ENCODE measurements around the gene FAM163A. TPM values are rescaled to one million over a fixed set of nuclear protein-coding genes. Genes with fewer than 3 reads are reported as not detected.

FAM163A gene
- total RNA-seq, 1 experiment from 2014 or later: not detected

GRCh38 chr1:179798864-179799516 is 55.9 kb downstream of the FAM163A start:
- H3K4me2 ChIP-seq (ENCODE audit: low read length): no peak overlapping the region
- CTCF ChIA-PET: interaction anchor here (1.2 to 3.4 kb wide), 3 partner anchors 11 to 93 kb away, joined by 5 to 18 read pairs (median 11); no protein-coding TSS in a partner anchor
- no peak overlapping the region for H3K9ac ChIP-seq (ENCODE audit: low read length)
- H3K79me2 ChIP-seq (ENCODE audit: insufficient read depth, low read length): no peaks in the 10 kb centered on the region
- H3K27ac ChIP-seq (ENCODE audit: low read depth, low read length): no peak overlapping the region
- H3K4me1 ChIP-seq (ENCODE audit: control insufficient read depth in 1 of 2, insufficient read depth in 2 of 2, low read length in 2 of 2): no peaks in the 10 kb centered on the region
- TF ChIP-seq EZH2phosphoT487 (IDR thresholded peaks at IDR 0.05; ENCODE audit: borderline replicate concordance): no peak
- TF ChIP-seq RAD21 (IDR thresholded peaks at IDR 0.05; ENCODE audit: low read depth): no peak
- TF ChIP-seq, protein P1, sequence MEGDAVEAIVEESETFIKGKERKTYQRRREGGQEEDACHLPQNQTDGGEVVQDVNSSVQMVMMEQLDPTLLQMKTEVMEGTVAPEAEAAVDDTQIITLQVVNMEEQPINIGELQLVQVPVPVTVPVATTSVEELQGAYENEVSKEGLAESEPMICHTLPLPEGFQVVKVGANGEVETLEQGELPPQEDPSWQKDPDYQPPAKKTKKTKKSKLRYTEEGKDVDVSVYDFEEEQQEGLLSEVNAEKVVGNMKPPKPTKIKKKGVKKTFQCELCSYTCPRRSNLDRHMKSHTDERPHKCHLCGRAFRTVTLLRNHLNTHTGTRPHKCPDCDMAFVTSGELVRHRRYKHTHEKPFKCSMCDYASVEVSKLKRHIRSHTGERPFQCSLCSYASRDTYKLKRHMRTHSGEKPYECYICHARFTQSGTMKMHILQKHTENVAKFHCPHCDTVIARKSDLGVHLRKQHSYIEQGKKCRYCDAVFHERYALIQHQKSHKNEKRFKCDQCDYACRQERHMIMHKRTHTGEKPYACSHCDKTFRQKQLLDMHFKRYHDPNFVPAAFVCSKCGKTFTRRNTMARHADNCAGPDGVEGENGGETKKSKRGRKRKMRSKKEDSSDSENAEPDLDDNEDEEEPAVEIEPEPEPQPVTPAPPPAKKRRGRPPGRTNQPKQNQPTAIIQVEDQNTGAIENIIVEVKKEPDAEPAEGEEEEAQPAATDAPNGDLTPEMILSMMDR (IDR thresholded peaks at IDR 0.05 in 2 of 3, conservative IDR thresholded peaks at IDR 0.05 in 1 of 3; ENCODE audit: borderline replicate concordance in 1 of 3, insufficient read depth in 1 of 3, low read depth in 2 of 3, low read length in 2 of 3): no peak
- no peak for TF ChIP-seq MAX (IDR thresholded peaks at IDR 0.05)
- no peak for TF ChIP-seq FOSL1 (IDR thresholded peaks at IDR 0.05; ENCODE audit: low read depth)
- TF ChIP-seq ZBTB33 (IDR thresholded peaks at IDR 0.05; ENCODE audit: extremely low read depth, insufficient replicate concordance, low read length): no peak
- TF ChIP-seq POLR2AphosphoS5 (IDR thresholded peaks at IDR 0.05; ENCODE audit: low read depth, low read length): no peak
- no peak for TF ChIP-seq YY1 (IDR thresholded peaks at IDR 0.05; ENCODE audit: extremely low read depth, insufficient replicate concordance, low read depth, low read length)
- TF ChIP-seq, protein P2, sequence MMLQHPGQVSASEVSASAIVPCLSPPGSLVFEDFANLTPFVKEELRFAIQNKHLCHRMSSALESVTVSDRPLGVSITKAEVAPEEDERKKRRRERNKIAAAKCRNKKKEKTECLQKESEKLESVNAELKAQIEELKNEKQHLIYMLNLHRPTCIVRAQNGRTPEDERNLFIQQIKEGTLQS (IDR thresholded peaks at IDR 0.05): no peak
- TF ChIP-seq ZFX (IDR thresholded peaks at IDR 0.05): no peak
- no peak for TF ChIP-seq CEBPB (IDR thresholded peaks at IDR 0.05; ENCODE audit: low read depth)
- no peak for TF ChIP-seq POLR2A (IDR thresholded peaks at IDR 0.05; ENCODE audit: borderline replicate concordance, extremely low read depth, insufficient read depth, insufficient read length)
- TF ChIP-seq EGR1 (IDR thresholded peaks at IDR 0.05; ENCODE audit: low read depth): no peak
- H3K9me2 ChIP-seq (ENCODE audit: insufficient read depth): no peaks in the 10 kb centered on the region
- POLR2A ChIA-PET: no interaction called here
- H4K20me1 ChIP-seq (ENCODE audit: insufficient read depth): no peaks in the 10 kb centered on the region
- H2AFZ ChIP-seq (ENCODE audit: low read depth, low read length, poor library complexity, severe bottlenecking): no peak overlapping the region
- DNase-seq (ENCODE audit: low read depth, low spot score) (no peak), ATAC-seq (no peak)
- no peak overlapping the region for H3K4me3 ChIP-seq (replicated peaks in 1 of 2; ENCODE audit: low read depth in 1 of 2, low read length in 2 of 2)
- RAD21 ChIA-PET (ENCODE audit: low non-redundant PET in 1 of 2, low total read pairs in 2 of 2, uncharacterized antibody in 2 of 2, unreplicated experiment in 2 of 2): no interaction called here
- no peaks in the 10 kb centered on the region for H3K36me3 ChIP-seq (ENCODE audit: control insufficient read depth in 1 of 2, insufficient read depth in 2 of 2, low read length in 2 of 2)
- H3K9me3 ChIP-seq (ENCODE audit: control insufficient read depth in 1 of 2, insufficient read depth in 1 of 2, low read depth in 1 of 2, low read length in 2 of 2): no peaks in the 10 kb centered on the region
- no TSS peak for BruUV-seq (replicated peaks)
- intact Hi-C loops (cut with micrococcal nuclease): no loop called here
- 0 out of 2 replicates have a peak, but pooled peaks cover 4% of the 10 kb centered on the region for H3K27me3 ChIP-seq (ENCODE audit: insufficient read depth, low read length)
